Islet of Langerhans (tissue), 1 donor: ENCODE results near the gene ESCO1.
"Not testable (repeated sequence)": the region's sequence is repeated elsewhere in the genome, so short reads cannot be mapped to it uniquely, and the experiment has no call there.

Experiments
- FAIRE-seq: peaks from one replicate; lab custom pipeline; 2011; peaks lifted over from hg19 to GRCh38; lab: Jason Lieb, UNC

Gene ESCO1, protein sequence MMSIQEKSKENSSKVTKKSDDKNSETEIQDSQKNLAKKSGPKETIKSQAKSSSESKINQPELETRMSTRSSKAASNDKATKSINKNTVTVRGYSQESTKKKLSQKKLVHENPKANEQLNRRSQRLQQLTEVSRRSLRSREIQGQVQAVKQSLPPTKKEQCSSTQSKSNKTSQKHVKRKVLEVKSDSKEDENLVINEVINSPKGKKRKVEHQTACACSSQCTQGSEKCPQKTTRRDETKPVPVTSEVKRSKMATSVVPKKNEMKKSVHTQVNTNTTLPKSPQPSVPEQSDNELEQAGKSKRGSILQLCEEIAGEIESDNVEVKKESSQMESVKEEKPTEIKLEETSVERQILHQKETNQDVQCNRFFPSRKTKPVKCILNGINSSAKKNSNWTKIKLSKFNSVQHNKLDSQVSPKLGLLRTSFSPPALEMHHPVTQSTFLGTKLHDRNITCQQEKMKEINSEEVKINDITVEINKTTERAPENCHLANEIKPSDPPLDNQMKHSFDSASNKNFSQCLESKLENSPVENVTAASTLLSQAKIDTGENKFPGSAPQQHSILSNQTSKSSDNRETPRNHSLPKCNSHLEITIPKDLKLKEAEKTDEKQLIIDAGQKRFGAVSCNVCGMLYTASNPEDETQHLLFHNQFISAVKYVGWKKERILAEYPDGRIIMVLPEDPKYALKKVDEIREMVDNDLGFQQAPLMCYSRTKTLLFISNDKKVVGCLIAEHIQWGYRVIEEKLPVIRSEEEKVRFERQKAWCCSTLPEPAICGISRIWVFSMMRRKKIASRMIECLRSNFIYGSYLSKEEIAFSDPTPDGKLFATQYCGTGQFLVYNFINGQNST

GRCh38 chr18:21600526-21601410 is at the start of gene ESCO1:
TSS of gene ESCO1 (minus strand) at chr18:21600704. CDS start at chr18:21574843, 25,861 bp downstream.
- FAIRE-seq, result no peak

DNA sequence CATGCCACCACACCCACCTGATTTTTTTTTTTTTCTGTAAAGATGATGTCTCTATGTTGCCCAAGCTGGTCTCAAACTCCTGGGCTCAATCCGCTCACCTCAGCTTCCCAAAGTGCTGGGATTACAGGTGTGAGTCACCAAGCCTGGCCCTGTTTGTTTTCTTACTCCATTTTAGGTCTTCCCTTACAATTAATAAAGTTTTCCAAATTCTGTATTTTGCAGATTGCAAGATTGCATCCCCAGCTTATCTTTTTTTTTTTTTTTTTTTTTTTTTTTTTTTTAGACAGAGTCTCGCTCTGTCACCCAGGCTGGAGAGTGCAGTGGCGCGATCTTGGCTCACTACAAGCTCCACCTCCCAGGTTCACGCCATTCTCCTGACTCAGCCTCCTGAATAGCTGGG is 39.9 kb upstream of the ESCO1 start:
- not testable (repeated sequence) for FAIRE-seq

- no peak for FAIRE-seq
These were observed 38.3 kb upstream of the ESCO1 start for GRCh38 chr18:21638822-21639221.

DNA sequence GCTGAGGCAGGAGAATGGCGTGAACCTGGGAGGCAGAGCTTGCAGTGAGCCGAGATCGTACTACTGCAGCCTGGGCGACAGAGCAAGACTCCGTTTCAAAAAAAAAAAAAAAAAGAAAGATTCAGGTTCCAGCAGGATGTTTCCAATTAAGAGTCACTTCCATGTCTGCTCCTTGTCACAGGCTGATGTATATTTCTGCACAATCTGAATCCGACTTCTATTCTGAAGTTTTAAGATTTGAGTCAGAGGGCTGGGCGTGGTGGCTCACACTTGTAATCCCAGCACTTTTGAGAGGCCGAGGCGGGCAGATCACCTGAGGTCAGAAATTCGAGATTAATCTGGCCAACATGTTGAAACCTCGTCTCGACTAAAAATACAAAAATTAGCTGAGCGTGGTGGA is 36.3 kb upstream of the ESCO1 start:
- FAIRE-seq, result no peak

DNA sequence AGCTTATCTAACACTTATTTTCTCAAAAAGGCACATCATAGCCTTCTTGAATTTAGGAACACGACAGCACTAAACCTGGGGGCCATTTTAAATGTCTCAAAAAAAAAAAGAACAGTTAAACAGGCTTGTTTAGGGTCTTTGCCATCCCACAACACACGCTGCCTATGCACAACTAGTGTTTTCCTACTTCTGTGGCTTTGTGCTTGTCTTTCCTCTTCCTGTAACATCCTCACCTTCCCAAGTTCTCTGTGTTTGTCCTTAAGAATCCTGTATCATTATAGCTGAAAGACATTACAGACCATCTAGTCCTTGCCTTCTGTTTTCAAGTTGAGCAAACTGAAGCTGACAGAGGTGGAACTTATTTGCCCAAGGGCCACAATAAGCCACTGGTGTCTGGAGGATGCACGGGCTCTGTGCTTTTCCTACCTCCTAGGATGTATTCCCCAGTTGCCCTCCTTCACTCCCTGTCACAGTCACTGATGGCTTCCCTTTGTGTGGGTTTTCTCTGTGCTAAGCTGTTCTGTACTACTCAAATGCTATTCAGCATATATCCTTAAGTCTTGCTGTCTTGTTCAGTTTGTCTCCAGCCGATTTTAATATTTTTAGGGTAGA is 34.2 kb upstream of the ESCO1 start:
- FAIRE-seq, result no peak

- no peak for FAIRE-seq
These were observed 31.9 kb upstream of the ESCO1 start for GRCh38 chr18:21632393-21632792.

DNA sequence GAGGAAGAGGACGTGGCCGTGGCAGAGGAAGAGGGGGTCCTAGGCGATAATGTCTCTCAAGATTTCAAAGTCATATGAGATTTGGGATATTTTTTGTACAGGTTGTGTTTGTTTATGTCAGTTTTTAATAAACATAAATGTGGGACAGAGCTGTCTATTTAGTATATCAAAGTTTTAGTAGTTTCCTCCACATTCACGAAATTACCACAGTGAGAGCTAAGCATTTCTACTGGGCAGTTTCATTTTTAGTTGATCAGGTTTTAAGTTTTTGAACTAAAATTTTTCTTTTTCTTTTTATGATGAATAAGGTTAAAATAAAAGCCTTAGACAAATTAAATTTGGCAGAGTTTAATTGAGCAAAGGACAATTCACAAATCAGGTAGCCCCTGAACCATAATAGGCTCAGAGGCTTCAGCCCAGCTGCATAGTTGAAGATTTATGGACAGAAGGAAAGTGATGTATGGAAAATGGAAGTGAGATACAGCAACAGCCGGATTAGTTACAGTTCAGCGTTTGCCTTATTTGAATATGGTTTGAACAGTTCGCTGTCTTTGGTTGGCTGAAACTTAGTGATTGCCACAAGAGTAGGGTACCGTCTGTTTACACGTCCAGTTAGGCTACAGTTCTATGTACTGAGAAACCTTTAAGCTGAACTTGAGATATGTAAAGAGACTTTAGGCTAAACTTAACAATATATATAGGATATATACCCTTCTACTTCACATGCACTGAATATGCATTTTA is 28.8 kb upstream of the ESCO1 start:
- no peak for FAIRE-seq

- FAIRE-seq, result not testable (repeated sequence)
These were observed 21.1 kb upstream of the ESCO1 start for GRCh38 chr18:21621640-21622039.

DNA sequence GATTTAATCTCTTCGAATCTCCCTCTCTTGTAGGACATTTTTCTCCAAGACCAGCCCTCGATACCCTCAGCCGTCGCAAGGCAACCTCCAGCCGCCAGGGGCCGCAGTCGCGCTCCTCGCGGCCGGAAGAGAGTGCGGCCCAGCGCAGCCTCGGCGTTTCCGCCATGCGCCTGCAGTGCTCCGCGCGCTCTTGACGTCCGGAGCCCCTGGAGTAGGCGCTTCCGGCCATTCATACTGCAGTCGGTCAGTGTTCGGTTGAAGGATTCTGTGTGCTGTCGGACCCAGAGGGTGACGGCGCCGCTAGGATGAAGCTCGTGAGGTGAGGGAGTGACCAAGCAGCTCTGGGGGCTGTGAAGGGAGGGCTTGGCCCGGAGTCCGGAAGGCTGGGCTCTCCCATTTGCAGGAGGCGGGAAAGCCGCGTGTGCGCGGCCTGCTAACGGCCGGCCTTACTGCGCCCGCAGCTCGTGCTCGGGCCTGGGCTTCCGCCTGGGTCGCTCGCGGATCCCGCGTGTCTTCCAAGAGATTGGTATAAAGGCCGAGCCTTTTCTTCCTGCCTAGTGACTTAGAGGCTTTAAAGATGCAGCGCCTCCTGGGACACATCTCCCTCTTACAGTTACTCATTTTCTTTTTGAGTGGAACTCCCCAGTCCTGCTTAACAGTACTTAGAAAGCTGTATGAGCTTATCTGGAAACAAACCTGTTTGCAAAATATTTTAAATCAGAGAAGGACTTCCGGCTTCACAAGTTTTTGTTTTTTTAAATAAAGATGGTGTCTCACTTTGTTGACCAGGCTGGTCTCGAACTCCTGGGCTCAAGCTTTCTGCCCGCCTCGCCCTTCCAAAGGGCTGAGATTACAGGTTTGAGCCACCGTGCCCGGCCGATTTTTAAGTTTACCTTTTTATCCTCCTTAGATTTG is 11.9 kb upstream of the ESCO1 start, which contains the start of gene SNRPD1:
TSS of gene SNRPD1 (plus strand) at position 190 of the 915 bp plus-strand sequence. CDS start at position 306, 116 bp downstream.
- FAIRE-seq, result no peak

GRCh38 chr18:21611401-21612124 is 11.1 kb upstream of the ESCO1 start:
- not testable (repeated sequence) for FAIRE-seq

DNA sequence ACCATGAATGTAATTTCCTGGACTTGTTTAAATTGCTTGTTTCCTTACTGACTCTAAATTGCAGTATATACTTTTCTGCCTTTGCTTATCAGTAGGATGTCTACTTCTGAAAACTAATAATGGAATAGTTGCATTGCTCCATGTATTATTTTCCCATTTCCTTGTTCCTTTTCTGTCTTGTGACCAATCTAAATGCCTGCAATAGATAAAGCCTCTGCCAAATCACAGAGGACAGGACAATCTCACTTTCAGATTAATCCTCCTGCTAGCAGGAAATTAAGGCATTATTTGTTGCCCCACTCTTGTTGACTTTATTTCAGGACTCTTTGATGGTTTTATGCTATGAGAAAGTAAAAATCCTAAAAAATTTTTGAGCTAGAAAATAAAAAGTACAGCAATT is 4.7 kb upstream of the ESCO1 start:
- FAIRE-seq, result no peak

DNA sequence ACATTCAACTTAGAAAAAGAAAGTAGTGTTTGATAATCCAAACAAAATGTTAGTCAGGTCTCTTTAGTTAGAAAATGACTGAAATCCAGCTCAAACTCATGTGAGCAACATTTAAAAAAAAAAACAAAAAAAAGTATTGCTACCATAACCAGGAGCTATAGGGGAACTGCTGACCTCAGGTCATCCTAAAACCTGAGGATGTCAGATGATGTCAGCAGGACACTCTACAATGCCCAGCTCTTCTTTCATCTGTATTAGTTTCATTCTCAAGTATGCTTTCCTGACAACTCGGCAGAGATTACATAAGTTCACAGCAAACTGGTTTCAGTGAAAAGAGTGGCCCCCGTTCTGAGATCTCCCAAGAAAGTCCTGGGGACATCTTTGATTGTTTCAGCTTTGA is 4.2 kb upstream of the ESCO1 start:
- FAIRE-seq, result no peak

GRCh38 chr18:21602299-21602587 is 1.7 kb upstream of the ESCO1 start:
- no peak for FAIRE-seq

DNA sequence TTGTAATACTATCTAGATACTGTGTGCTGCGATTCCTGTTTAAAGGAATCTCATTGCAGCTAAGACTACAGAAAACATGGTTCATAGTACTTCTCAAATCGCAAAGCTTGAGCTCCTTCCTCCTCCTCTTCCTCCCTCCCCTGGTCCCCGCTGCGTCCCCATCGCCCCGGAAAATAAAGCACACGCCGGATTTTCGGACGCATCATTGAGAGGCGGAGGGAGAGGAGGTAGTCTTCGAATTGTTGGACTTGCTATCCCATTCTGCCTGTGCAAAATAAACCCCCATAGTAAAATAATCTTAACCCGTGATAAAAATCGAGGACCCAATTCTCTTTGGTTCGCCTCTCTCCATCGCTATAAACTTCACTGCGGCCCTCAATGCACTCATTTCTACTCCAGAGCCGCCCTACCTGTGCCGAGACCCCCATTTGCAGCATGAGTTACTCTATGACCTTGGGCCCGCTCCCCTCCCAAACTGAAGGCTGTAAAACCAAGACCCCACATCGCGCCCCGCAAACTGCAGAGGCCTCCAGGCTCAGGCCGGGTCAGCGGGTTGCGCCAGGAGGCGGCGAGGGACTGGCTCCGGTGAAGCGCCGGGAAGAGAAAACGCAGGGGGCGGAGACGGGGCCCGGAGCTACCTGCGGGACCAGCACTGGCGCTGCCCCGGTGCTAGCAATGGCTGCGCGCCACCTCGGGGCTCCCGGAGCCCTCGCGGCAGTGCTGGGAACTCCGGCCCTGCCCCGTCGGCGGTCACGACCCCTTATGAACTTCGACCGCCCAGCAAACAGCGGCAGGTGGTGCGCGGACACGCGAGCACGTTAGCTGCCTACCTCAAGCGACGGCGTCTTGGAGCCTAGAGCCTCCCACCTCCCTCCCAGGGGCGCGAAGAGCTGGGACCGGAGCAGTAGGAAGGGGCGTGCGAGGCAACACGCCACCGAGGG is 649 bp downstream of the ESCO1 start:
- FAIRE-seq, result no peak

- no peak for FAIRE-seq
These were observed 1.5 kb downstream of the ESCO1 start for GRCh38 chr18:21598726-21599584.

GRCh38 chr18:21597620-21598019 is 2.9 kb downstream of the ESCO1 start:
- FAIRE-seq, result no peak

GRCh38 chr18:21593540-21594257 is 6.8 kb downstream of the ESCO1 start:
- FAIRE-seq, result no peak
